IMR-90 (cell line): ENCODE results near the gene TNK1. TPM values are rescaled to one million over a fixed set of nuclear protein-coding genes. Genes with fewer than 3 reads are reported as not detected.
"Not testable (repeated sequence)": the region's sequence is repeated elsewhere in the genome, so short reads cannot be mapped to it uniquely, and the experiment has no call there.

Source experiments
- ATAC-seq: fragments of 200-7000 bp; cut with Tn5 transposase; 2 replicates; pipeline ENCODE4 v1.9.1; 2020; ENCODE audit warnings: low read depth, mild to moderate bottlenecking, moderate library complexity
- BruUV-seq: library from RNA; stranded (reverse); fragments of 400-500 nt; replicated peaks from 2 replicates; lab custom pipeline; 2021; lab: Mats Ljungman, UMichigan
- CTCF ChIA-PET: fragments of 300-600 bp; formaldehyde crosslinking; extraction: SDS; loops from one replicate; lab custom pipeline; 2021; ENCODE audit warnings: antibody characterized with exemption; lab: Yijun Ruan, JAX
- POLR2A ChIA-PET: fragments of 300-600 bp; sonication (Branson Sonifier 250); formaldehyde crosslinking; loops from one replicate; lab custom pipeline; 2022; ENCODE audit warnings: antibody characterized with exemption; ENCODE audit not compliant: unreplicated experiment; lab: Charles Lee
- DNase-seq: peaks from one replicate; pipeline ENCODE4 v3.0.0; 2013
- H2AFZ ChIP-seq: replicated peaks from 2 replicates; pipeline ENCODE3; 2013; ENCODE audit warnings: low read length, mild to moderate bottlenecking; ENCODE audit not compliant: poor library complexity
- H2AK5ac ChIP-seq: 2 replicates; pipeline ENCODE4 v1.6.1; 2013; ENCODE audit warnings: low read depth, low read length, inconsistent platforms
- H2AK9ac ChIP-seq: replicated peaks from 2 replicates; pipeline ENCODE3; 2013; ENCODE audit warnings: mild to moderate bottlenecking, low read depth, low read length, moderate library complexity; ENCODE audit not compliant: poor library complexity
- H2BK120ac ChIP-seq: 2 replicates; pipeline ENCODE4 v1.6.1; 2013; ENCODE audit warnings: low read depth, low read length, inconsistent platforms
- H2BK15ac ChIP-seq: 3 replicates; pipeline ENCODE4 v1.6.1; 2013; ENCODE audit warnings: low read depth, low read length, inconsistent platforms
- H2BK20ac ChIP-seq: 2 replicates; pipeline ENCODE4 v1.6.1; 2013; ENCODE audit warnings: low read depth, mild to moderate bottlenecking, inconsistent platforms, low read length, moderate library complexity
- H2BK5ac ChIP-seq: 2 replicates; pipeline ENCODE4 v1.6.1; 2013; ENCODE audit warnings: mild to moderate bottlenecking, low read depth, low read length, inconsistent platforms; ENCODE audit not compliant: poor library complexity, severe bottlenecking
- H3K14ac ChIP-seq: replicated peaks from 2 replicates; pipeline ENCODE4 v1.6.1; 2013; ENCODE audit warnings: low read depth, low read length, inconsistent platforms
- H3K18ac ChIP-seq: 2 replicates; pipeline ENCODE4 v1.6.1; 2013; ENCODE audit warnings: low read depth, low read length, control low read depth
- H3K23ac ChIP-seq: 2 replicates; pipeline ENCODE4 v1.6.1; 2013; ENCODE audit warnings: low read depth, low read length, inconsistent platforms
- H3K27ac ChIP-seq: 2 replicates; pipeline ENCODE4 v1.5.1; 2013; ENCODE audit warnings: mild to moderate bottlenecking, control low read depth, low read length; ENCODE audit not compliant: insufficient read depth
- H3K27me3 ChIP-seq: 2 replicates; pipeline ENCODE4 v1.6.1; 2013; ENCODE audit warnings: low read length; ENCODE audit not compliant: control insufficient read depth, insufficient read depth
- H3K36me3 ChIP-seq: 2 replicates; pipeline ENCODE4 v1.6.1; 2013; ENCODE audit warnings: low read length, mixed read lengths; ENCODE audit not compliant: control insufficient read depth, insufficient read depth
- H3K4ac ChIP-seq: 2 replicates; pipeline ENCODE4 v1.6.1; 2013; ENCODE audit warnings: low read depth, low read length, inconsistent platforms
- H3K4me1 ChIP-seq: 2 replicates; pipeline ENCODE4 v1.6.1; 2013; ENCODE audit warnings: low read length, mixed read lengths; ENCODE audit not compliant: control insufficient read depth, insufficient read depth
- H3K4me2 ChIP-seq: 2 replicates; pipeline ENCODE4 v1.6.1; 2013; ENCODE audit warnings: low read depth, mild to moderate bottlenecking, control low read depth, low read length, moderate library complexity
- H3K4me3 ChIP-seq: 2 replicates; pipeline ENCODE4 v1.5.1; 2013; ENCODE audit warnings: low read depth, mild to moderate bottlenecking, control low read depth, low read length, moderate library complexity; ENCODE audit not compliant: insufficient read depth
- H3K56ac ChIP-seq: 2 replicates; pipeline ENCODE4 v1.6.1; 2013; ENCODE audit warnings: low read length, inconsistent platforms; ENCODE audit not compliant: insufficient read depth; ENCODE audit errors: extremely low read depth
- H3K79me1 ChIP-seq, 2 experiments: 2 replicates each; pipeline ENCODE4 v1.6.1; 2013; ENCODE audit warnings: low read length in 2 of 2, inconsistent platforms in 1 of 2, low read depth in 1 of 2
- H3K9ac ChIP-seq: 2 replicates; pipeline ENCODE4 v1.6.1; 2013; ENCODE audit warnings: low read depth, low read length, control low read depth
- H3K9me1 ChIP-seq: 2 replicates; pipeline ENCODE4 v1.6.1; 2013; ENCODE audit warnings: low read length, inconsistent platforms; ENCODE audit not compliant: insufficient read depth
- H3K9me3 ChIP-seq: 2 replicates; pipeline ENCODE4 v1.6.1; 2013; ENCODE audit warnings: low read length; ENCODE audit not compliant: control insufficient read depth, insufficient read depth
- H4K20me1 ChIP-seq: 2 replicates; pipeline ENCODE4 v1.6.1; 2013; ENCODE audit warnings: low read length, inconsistent platforms; ENCODE audit not compliant: insufficient read depth
- H4K5ac ChIP-seq: 2 replicates; pipeline ENCODE4 v1.6.1; 2013; ENCODE audit warnings: mild to moderate bottlenecking, low read depth, low read length, control low read depth
- H4K8ac ChIP-seq, 2 experiments: 2 replicates each; pipeline ENCODE4 v1.6.1; 2013; ENCODE audit warnings: low read depth in 2 of 2, low read length in 2 of 2, control low read depth in 1 of 2, inconsistent platforms in 1 of 2
- H4K91ac ChIP-seq: 2 replicates; pipeline ENCODE4 v1.6.1; 2013; ENCODE audit warnings: low read depth, low read length, inconsistent platforms; ENCODE audit not compliant: insufficient read depth
- MAZ ChIP-seq: IDR thresholded peaks from 2 replicates; pipeline ENCODE4 v1.6.1; 2012; ENCODE audit warnings: low read depth, mild to moderate bottlenecking, low read length, improper control_type of control experiment, moderate library complexity, borderline replicate concordance
- SMC3 ChIP-seq: fragments of 150-350 bp; IDR thresholded peaks from 2 replicates; pipeline ENCODE4 v1.6.1; 2016; ENCODE audit warnings: low read depth, mild to moderate bottlenecking, antibody characterized with exemption, low read length, moderate library complexity
- WGBS, 2 experiments: methylation state at CpG; one replicate each; pipeline versions ENCODE4 v1.1.5 to v1.1.7; 2013; ENCODE audit warnings: missing lambda C conversion rate in 2 of 2; ENCODE audit not compliant: insufficient read length in 1 of 2; ENCODE audit errors: extremely low coverage in 2 of 2; 5-methylcytosine and 5-hydroxymethylcytosine counted together
- dilution Hi-C: fragments of 300-500 bp; cut with HindIII; formaldehyde crosslinking; loops from one replicate; pipeline ENCODE4 v1.14.3; 2018; ENCODE audit warnings: low sequenced_read_pairs; ENCODE audit not compliant: unreplicated experiment
- in situ Hi-C: fragments of 300-500 bp; cut with MboI; formaldehyde crosslinking; loops from 3 replicates; pipeline ENCODE4 v1.14.3; 2019; ENCODE audit warnings: low sequenced_read_pairs, inconsistent platforms, mixed read lengths
- intact Hi-C: fragments of 100-400 bp; cut with micrococcal nuclease; formaldehyde crosslinking; loops from 2 replicates; pipeline ENCODE4 v1.10.0; 2022
- polyA plus RNA-seq, 3 experiments: library from polyadenylated mRNA; depleted of rRNA; stranded (reverse); fragments of >200 nt; gene quantifications; 2 replicates each; pipeline ENCODE4 v1.2.3, GENCODE V29; 2012; ENCODE audit warnings: low replicate concordance in 1 of 3
- total RNA-seq: library from RNA; depleted of rRNA; stranded (reverse); fragments of >200 nt; gene quantifications from 2 replicates; pipeline ENCODE4 v1.2.3, GENCODE V29; 2012

The TNK1 gene
- total and polyA plus RNA-seq, 2 of the 4 experiments (the other 2 are of a cell fraction): 0.44 to 0.54 TPM

DNA sequence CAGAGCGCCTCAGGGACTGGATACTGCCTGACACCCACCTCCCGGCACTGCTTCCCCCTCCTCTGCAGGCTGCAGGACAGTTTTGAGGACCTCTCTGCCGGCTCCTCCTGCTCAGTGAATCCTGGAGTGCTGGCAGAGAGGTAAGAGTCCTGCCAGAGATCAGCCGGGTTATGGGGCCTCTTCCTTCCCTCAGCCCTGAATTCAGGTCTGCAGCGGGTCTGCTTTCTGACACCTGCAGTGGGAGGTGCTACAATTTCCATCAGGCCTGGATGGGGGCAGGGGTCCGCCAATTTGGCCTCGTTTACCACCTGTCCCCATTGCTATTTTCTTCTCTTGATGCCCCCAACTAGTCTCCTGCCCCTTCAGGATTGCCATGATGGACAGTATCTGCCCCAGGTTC is 48.8 kb upstream of the TNK1 start:
- WGBS, 2 experiments: 28% methylated on average over 2 of the region's 7 CpGs; no CpG with 5 or more reads in 1 of the 2 experiments
- Histone ChIP-seq H3K79me1 (peaks cover 10 to 16% of the 10 kb centered on the region in 2 experiments; a peak in 3 of 4 replicates), H3K9me1 (peaks cover 6% of the 10 kb centered on the region; the same call in 1 of the 2 replicates), H2AK9ac (no peak overlapping the region), H3K23ac (no peak overlapping the region), H3K9ac (no peak overlapping the region), H2BK15ac (no peak overlapping the region), H3K14ac (no peak overlapping the region), H3K27me3 (peaks cover 9% of the 10 kb centered on the region), H4K8ac (no peak overlapping the region), H2AK5ac (no peak overlapping the region), H2BK120ac (no peak overlapping the region), H3K56ac (no peak overlapping the region), H2BK5ac (no peak overlapping the region), H3K27ac (no peak overlapping the region), H4K20me1 (no peaks in the 10 kb centered on the region), H2BK20ac (no peak overlapping the region), H3K4me3 (no peak overlapping the region), H4K5ac (no peak overlapping the region), H3K18ac (no peak overlapping the region), H3K36me3 (no peaks in the 10 kb centered on the region), H3K4me2 (no peak overlapping the region), H3K9me3 (no peaks in the 10 kb centered on the region), H4K91ac (no peak overlapping the region), H3K4ac (no peak overlapping the region), H3K4me1 (peaks cover 5% of the 10 kb centered on the region; the same call in 1 of the 2 replicates), H2AFZ (no peak overlapping the region)
- POLR2A ChIA-PET: no interaction called here
- no TSS peak for BruUV-seq
- DNase-seq: no peak
- in situ Hi-C loops: loop anchor here (5.0 kb wide), 1 partner anchor 55 kb away; no protein-coding TSS in a partner anchor
- dilution Hi-C loops: no loop called here
- CTCF ChIA-PET: no interaction called here
- ATAC-seq: no peak
- intact Hi-C loops: no loop called here
- no peak for TF ChIP-seq MAZ
- TF ChIP-seq SMC3: no peak

DNA sequence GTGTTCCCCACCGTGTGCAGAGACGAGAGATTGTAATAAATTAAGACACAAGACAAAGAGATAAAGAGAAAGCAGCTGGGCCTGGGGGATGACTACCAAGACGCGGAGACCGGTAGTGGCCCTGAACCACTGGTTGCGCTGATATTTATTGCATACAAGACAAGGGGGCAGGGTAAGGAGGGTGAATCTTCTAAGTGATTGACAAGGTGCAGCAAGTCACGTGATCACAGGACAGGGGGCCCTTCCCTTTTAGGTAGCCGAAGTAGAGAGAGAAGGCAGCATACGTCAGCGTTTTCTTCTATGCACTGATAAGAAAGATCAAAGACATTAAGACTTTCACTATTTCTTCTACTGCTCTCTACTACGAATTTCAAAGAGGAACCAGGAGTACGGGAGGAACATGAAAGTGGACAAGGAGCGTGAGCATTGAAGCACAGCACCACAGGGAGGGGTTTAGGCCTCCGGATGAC is 48.3 kb upstream of the TNK1 start:
- H2BK120ac ChIP-seq, H2BK15ac ChIP-seq, H2AK5ac ChIP-seq, H3K14ac ChIP-seq, H3K36me3 ChIP-seq, H2AK9ac ChIP-seq, H3K9me1 ChIP-seq, H3K4ac ChIP-seq, H3K9ac ChIP-seq, POLR2A ChIA-PET, H4K5ac ChIP-seq, H2AFZ ChIP-seq, H3K56ac ChIP-seq, H2BK5ac ChIP-seq, H3K27me3 ChIP-seq, BruUV-seq, H4K20me1 ChIP-seq, dilution Hi-C loops, H3K4me1 ChIP-seq, DNase-seq, H3K4me3 ChIP-seq, H4K91ac ChIP-seq, ATAC-seq, H3K4me2 ChIP-seq, H2BK20ac ChIP-seq, H4K8ac ChIP-seq, H3K23ac ChIP-seq, H3K27ac ChIP-seq, intact Hi-C loops, CTCF ChIA-PET, H3K18ac ChIP-seq, H3K9me3 ChIP-seq: not testable (repeated sequence)
- in situ Hi-C loops: loop anchor here (5.0 kb wide), 1 partner anchor 55 kb away; no protein-coding TSS in a partner anchor
- peaks cover 10 to 13% of the 10 kb centered on the region in 2 experiments; a peak in 3 of 4 replicates for H3K79me1 ChIP-seq
- 57% methylated on average over 7 of the region's 14 CpGs; no CpG with 5 or more reads in 1 of the 2 experiments for WGBS, 2 experiments
